SJCRH30 (cell line): ENCODE data around the gene DENND1C. TPM values are rescaled to one million over a fixed set of nuclear protein-coding genes. Genes with fewer than 3 reads are reported as not detected.
A peak's percentile ranks its signal among the peaks of the same experiment; 100 is the strongest.
"Not testable (repeated sequence)": the region's sequence is repeated elsewhere in the genome, so short reads cannot be mapped to it uniquely, and the experiment has no call there.

Experiments
- DNase-seq, 2 experiments: peaks; one replicate each; pipeline ENCODE4 v3.0.0-alpha.2; 2015 to 2020
- H3K27ac ChIP-seq: fragments of 250-450 bp; sonication (Bioruptor Pico); 2 replicates; pipeline ENCODE4 v1.5.1; 2020; ENCODE audit warnings: mild to moderate bottlenecking, moderate library complexity
- H3K27me3 ChIP-seq: fragments of 250-450 bp; sonication (Bioruptor Pico); 2 replicates; pipeline ENCODE4 v1.5.1; 2020; ENCODE audit warnings: mild to moderate bottlenecking, moderate library complexity
- H3K36me3 ChIP-seq: fragments of 250-450 bp; sonication (Bioruptor Pico); 2 replicates; pipeline ENCODE4 v1.5.1; 2020; ENCODE audit warnings: mild to moderate bottlenecking, moderate library complexity
- H3K4me1 ChIP-seq: fragments of 250-450 bp; sonication (Bioruptor Pico); 2 replicates; pipeline ENCODE4 v1.5.1; 2020; ENCODE audit warnings: mild to moderate bottlenecking, moderate library complexity
- H3K4me3 ChIP-seq: fragments of 250-450 bp; sonication (Bioruptor Pico); 2 replicates; pipeline ENCODE4 v1.5.1; 2020; ENCODE audit warnings: mild to moderate bottlenecking, moderate library complexity
- H3K9me3 ChIP-seq: fragments of 250-450 bp; sonication (Bioruptor Pico); replicated peaks from 2 replicates; pipeline ENCODE4 v1.5.1; 2020; ENCODE audit warnings: mild to moderate bottlenecking, moderate library complexity
- total RNA-seq: library from RNA; depleted of rRNA; stranded (reverse); fragments of >200 nt; shearing (Covaris generic); gene quantifications from 2 replicates; pipeline ENCODE4 v1.2.3, GENCODE V29; 2014

DENND1C gene
- total RNA-seq, 1 experiment from 2014 or later = not detected

DNA sequence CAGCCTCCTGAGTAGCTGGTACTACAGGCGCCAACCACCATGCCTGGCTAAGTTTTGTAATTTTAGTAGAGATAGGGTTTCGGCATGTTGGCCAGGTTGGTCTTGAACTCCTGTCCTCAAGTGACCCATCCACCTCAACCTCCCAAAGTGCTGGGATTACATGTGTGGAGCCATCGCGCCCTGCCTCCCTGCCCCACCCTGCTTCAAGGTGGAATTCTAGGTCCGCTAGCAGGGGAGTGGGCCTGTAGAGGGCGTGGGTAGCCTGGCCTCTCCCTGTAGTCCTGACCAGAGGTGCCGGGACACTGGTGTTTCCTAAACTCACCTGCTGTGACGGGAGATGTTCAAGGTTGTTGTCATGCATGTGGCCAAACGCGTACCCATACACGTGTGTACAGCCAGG, 48.4 kb downstream of the DENND1C start:
- H3K9me3 ChIP-seq = no peaks in the 10 kb centered on the region
- DNase-seq = no peak
- no peaks in the 10 kb centered on the region for H3K36me3 ChIP-seq

GRCh38 chr19:6431891-6432290, 49.7 kb downstream of the DENND1C start:
- H3K27me3 ChIP-seq = no peaks in the 10 kb centered on the region
- no peak overlapping the region for H3K27ac ChIP-seq
- DNase-seq = no peak
- H3K4me1 ChIP-seq = no peaks in the 10 kb centered on the region
- no peaks in the 10 kb centered on the region for H3K9me3 ChIP-seq
- no peak overlapping the region for H3K4me3 ChIP-seq
- no peaks in the 10 kb centered on the region for H3K36me3 ChIP-seq

More for the DNA sequence above, 48.4 kb downstream of the DENND1C start:
- Histone ChIP-seq H3K27ac (no peak overlapping the region), H3K4me3 (no peak overlapping the region), H3K27me3 (no peaks in the 10 kb centered on the region), H3K4me1 (no peaks in the 10 kb centered on the region)

GRCh38 chr19:6429419-6430221, 52.0 kb downstream of the DENND1C start:
- Histone ChIP-seq H3K27ac (no peak overlapping the region), H3K4me3 (no peak overlapping the region), H3K27me3 (no peaks in the 10 kb centered on the region), H3K9me3 (no peaks in the 10 kb centered on the region), H3K36me3 (no peaks in the 10 kb centered on the region), H3K4me1 (no peaks in the 10 kb centered on the region)
- no peak for DNase-seq

DNA sequence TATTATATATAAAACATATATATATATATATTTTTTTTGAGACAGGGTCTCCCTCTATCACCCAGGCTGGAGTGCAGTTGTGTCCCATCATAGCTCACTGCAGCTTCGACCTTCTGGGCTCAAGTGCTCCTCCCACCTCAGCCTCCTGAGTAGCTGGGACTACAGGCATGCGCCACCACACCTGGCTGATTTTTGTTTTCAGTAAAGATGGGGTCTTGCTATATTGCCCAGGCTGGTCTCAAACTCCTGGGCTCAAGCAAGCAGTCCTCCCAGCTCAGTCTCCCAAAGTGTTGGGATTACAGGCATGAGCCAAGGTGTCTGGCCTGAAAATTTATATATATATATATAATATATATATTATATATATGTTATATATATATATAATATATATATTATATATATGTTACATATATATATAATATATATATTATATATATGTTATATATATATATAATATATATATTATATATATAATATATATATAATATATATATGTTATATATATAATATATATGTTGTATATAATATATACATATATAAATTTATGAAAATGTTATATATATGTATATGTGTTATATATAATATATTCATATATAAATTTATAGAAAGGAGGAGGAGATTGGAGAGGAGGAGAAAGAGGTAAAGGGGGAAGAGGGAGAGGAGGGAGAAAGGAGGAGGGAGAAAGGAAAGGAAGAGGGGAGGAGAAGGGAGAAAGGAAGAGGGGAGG, 52.7 kb downstream of the DENND1C start:
- H3K4me3 ChIP-seq, DNase-seq, H3K27ac ChIP-seq, H3K36me3 ChIP-seq, H3K9me3 ChIP-seq, H3K27me3 ChIP-seq, H3K4me1 ChIP-seq: not testable (repeated sequence)

GRCh38 chr19:6427131-6427530, 54.5 kb downstream of the DENND1C start:
- no peak overlapping the region for H3K27ac ChIP-seq
- H3K4me1 ChIP-seq = no peaks in the 10 kb centered on the region; the same call in 1 of the 2 replicates
- H3K27me3 ChIP-seq = no peaks in the 10 kb centered on the region
- no peak for DNase-seq
- H3K9me3 ChIP-seq = no peaks in the 10 kb centered on the region
- H3K4me3 ChIP-seq = no peak overlapping the region
- 0 out of 2 replicates have a peak, but pooled peaks cover 7% of the 10 kb centered on the region for H3K36me3 ChIP-seq

GRCh38 chr19:6425732-6426620, 55.6 kb downstream of the DENND1C start:
- Histone ChIP-seq H3K27me3 (no peaks in the 10 kb centered on the region), H3K27ac (peak overlapping the region; percentile 33), H3K36me3 (peaks cover 18% of the 10 kb centered on the region; the same call in 1 of the 2 replicates), H3K9me3 (no peaks in the 10 kb centered on the region), H3K4me1 (no peaks in the 10 kb centered on the region; the same call in 1 of the 2 replicates), H3K4me3 (peak overlapping the region; percentile 13; the same call in 1 of the 2 replicates)
- DNase-seq = no peak

- Histone ChIP-seq H3K4me1 (no peaks in the 10 kb centered on the region; the same call in 1 of the 2 replicates), H3K27me3 (no peaks in the 10 kb centered on the region), H3K27ac (peak overlapping the region; percentile 33), H3K36me3 (peaks cover 25% of the 10 kb centered on the region), H3K4me3 (peak overlapping the region; percentile 13; the same call in 1 of the 2 replicates), H3K9me3 (no peaks in the 10 kb centered on the region)
- DNase-seq = peak; percentile 99 to 100
Measured at GRCh38 chr19:6424939-6425731, 56.5 kb downstream of the DENND1C start.

GRCh38 chr19:6424195-6424938, 57.2 kb downstream of the DENND1C start, which contains the start of gene KHSRP:
Gene KHSRP, minus strand, starts transcription at chr19:6424811. Its CDS starts 110 bp downstream, at chr19:6424701.
- H3K36me3 ChIP-seq = peaks cover 32% of the 10 kb centered on the region
- H3K4me1 ChIP-seq = no peaks in the 10 kb centered on the region; the same call in 1 of the 2 replicates
- DNase-seq = peak; percentile 25 to 30
- peak within 1 kb of the TSS; percentile 33 for H3K27ac ChIP-seq
- H3K4me3 ChIP-seq = peak within 1 kb of the TSS; percentile 71
- H3K27me3 ChIP-seq = no peaks in the 10 kb centered on the region
- H3K9me3 ChIP-seq = no peaks in the 10 kb centered on the region

- H3K36me3 ChIP-seq = peaks cover 40% of the 10 kb centered on the region
- H3K4me1 ChIP-seq = no peaks in the 10 kb centered on the region; the same call in 1 of the 2 replicates
- DNase-seq = peak; percentile 48 to 58
Measured at GRCh38 chr19:6423499-6424194, 57.9 kb downstream of the DENND1C start.

DNA sequence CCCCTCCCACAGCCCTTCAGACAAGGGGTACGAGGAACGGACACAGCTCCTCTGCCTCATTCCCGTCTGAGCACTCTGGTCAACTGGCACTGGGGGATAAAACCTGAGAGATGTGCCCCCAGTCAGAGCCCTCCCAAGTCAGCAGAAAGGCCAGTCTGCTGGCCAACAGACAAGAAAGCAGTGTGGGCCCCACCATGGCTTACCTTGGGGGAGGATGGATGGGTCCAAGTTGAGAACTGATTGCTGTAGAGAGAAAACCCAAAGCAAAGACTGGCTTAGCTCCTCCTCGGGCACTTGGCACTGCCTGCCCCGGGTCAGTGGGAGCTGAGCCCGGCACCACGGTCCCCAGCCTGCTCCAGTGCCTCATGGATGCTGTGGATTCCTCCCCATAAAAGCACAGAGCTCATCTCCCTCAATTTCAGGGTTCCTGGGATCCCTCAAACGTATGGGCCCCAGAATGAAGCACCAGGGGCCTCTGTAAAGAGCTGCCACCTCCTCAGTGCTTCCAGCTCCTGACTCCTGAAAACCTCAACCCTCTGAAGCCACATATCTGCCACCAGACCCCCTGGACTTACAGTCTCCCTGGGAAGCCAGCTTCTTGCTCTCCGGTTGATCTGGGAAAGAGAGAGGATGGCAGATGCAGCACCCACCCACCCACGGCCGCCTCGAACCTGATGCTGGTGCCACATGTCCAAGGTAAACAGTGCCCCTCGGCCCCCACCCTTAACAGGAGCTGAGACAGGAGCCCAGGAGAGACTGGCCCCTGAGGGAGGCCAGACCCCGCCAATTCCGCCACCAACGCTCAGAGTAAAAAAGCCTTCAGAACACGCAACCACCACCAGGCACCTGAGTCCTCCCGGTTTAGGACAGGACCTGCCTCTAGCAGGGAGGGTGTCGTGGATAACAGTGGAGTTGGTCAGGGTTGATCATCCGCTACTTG, 60.2 kb downstream of the DENND1C start:
- Histone ChIP-seq H3K4me3 (no peak overlapping the region), H3K9me3 (no peaks in the 10 kb centered on the region), H3K4me1 (no peaks in the 10 kb centered on the region; the same call in 1 of the 2 replicates), H3K27me3 (no peaks in the 10 kb centered on the region), H3K27ac (no peak overlapping the region), H3K36me3 (peaks cover 63% of the 10 kb centered on the region)
- no peak for DNase-seq

More at GRCh38 chr19:6423499-6424194, 57.9 kb downstream of the DENND1C start:
- Histone ChIP-seq H3K27ac (peak overlapping the region; percentile 10; the same call in 1 of the 2 replicates), H3K9me3 (no peaks in the 10 kb centered on the region), H3K27me3 (no peaks in the 10 kb centered on the region), H3K4me3 (peak overlapping the region; percentile 71)

GRCh38 chr19:6418562-6418932, 63.0 kb downstream of the DENND1C start:
- Histone ChIP-seq H3K9me3 (no peaks in the 10 kb centered on the region), H3K4me3 (no peak overlapping the region), H3K27ac (no peak overlapping the region), H3K27me3 (no peaks in the 10 kb centered on the region), H3K36me3 (peaks cover 81% of the 10 kb centered on the region), H3K4me1 (no peaks in the 10 kb centered on the region; the same call in 1 of the 2 replicates)
- DNase-seq = no peak
